Transverse colon (tissue), 4 donors: Measurements from ENCODE around the gene NR4A2.

ENCODE experiments used
- POLR2AphosphoS5 ChIP-seq, 3 donors: sonication (generic); formaldehyde crosslinking; IDR thresholded peaks; one replicate each; pipeline ENCODE4 v1.6.1; 2016; ENCODE audit warnings: antibody characterized with exemption in 3 of 3
- TF ChIP-seq, protein P1 (sequence below), 5 experiments: fragments of 200-600 bp in 3 of 5; fragments of 450-650 bp in 2 of 5; sonication (generic) in 3 of 5; IDR thresholded peaks; 1 replicate in 2 of 5; 2 replicates in 3 of 5; pipeline ENCODE4 v1.5.1; 2016 to 2017; ENCODE audit warnings: antibody characterized with exemption in 5 of 5, inconsistent platforms in 3 of 5, mild to moderate bottlenecking in 2 of 5, moderate library complexity in 1 of 5

DNA sequence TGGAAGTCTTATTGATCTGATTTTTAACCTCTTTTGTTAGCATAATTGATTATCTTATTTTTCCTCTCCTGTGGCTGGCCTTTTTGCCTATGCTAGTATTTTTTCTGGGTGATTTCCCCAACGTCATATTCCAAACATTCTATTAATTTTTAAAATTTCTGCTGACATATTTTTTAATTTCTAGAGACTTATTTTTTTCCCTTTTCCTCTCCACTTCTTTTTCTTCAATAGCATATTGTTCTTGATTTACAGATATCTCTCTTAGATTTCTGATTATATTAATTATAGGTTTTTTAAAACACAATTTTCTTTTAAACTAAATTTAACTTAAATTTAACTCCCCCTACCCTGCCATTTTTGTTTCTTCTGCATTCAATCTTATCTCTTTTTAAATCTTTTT, 47.2 kb upstream of the NR4A2 start:
- TF ChIP-seq, protein P1, sequence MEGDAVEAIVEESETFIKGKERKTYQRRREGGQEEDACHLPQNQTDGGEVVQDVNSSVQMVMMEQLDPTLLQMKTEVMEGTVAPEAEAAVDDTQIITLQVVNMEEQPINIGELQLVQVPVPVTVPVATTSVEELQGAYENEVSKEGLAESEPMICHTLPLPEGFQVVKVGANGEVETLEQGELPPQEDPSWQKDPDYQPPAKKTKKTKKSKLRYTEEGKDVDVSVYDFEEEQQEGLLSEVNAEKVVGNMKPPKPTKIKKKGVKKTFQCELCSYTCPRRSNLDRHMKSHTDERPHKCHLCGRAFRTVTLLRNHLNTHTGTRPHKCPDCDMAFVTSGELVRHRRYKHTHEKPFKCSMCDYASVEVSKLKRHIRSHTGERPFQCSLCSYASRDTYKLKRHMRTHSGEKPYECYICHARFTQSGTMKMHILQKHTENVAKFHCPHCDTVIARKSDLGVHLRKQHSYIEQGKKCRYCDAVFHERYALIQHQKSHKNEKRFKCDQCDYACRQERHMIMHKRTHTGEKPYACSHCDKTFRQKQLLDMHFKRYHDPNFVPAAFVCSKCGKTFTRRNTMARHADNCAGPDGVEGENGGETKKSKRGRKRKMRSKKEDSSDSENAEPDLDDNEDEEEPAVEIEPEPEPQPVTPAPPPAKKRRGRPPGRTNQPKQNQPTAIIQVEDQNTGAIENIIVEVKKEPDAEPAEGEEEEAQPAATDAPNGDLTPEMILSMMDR (IDR thresholded peaks at IDR 0.05) = no peak
- no peak for TF ChIP-seq POLR2AphosphoS5 (IDR thresholded peaks at IDR 0.05)
